Measurements from ENCODE around the gene TPST1.

- no peak for TF ChIP-seq EZH2phosphoT487 (IDR thresholded peaks at IDR 0.05; ENCODE audit: low read depth)
- TF ChIP-seq, protein P1, sequence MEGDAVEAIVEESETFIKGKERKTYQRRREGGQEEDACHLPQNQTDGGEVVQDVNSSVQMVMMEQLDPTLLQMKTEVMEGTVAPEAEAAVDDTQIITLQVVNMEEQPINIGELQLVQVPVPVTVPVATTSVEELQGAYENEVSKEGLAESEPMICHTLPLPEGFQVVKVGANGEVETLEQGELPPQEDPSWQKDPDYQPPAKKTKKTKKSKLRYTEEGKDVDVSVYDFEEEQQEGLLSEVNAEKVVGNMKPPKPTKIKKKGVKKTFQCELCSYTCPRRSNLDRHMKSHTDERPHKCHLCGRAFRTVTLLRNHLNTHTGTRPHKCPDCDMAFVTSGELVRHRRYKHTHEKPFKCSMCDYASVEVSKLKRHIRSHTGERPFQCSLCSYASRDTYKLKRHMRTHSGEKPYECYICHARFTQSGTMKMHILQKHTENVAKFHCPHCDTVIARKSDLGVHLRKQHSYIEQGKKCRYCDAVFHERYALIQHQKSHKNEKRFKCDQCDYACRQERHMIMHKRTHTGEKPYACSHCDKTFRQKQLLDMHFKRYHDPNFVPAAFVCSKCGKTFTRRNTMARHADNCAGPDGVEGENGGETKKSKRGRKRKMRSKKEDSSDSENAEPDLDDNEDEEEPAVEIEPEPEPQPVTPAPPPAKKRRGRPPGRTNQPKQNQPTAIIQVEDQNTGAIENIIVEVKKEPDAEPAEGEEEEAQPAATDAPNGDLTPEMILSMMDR (IDR thresholded peaks at IDR 0.05; ENCODE audit: low read depth, low read length): no peak
Measured at GRCh38 chr7:66400400-66400799, 195.3 kb downstream of the TPST1 start.
